ENCODE data around the gene PTRHD1. TPM values are rescaled to one million over a fixed set of nuclear protein-coding genes. Genes with fewer than 3 reads are reported as not detected.
A peak's percentile ranks its signal among the peaks of the same experiment; 100 is the strongest.
"Not testable (repeated sequence)": the region's sequence is repeated elsewhere in the genome, so short reads cannot be mapped to it uniquely, and the experiment has no call there.

PTRHD1 gene, protein sequence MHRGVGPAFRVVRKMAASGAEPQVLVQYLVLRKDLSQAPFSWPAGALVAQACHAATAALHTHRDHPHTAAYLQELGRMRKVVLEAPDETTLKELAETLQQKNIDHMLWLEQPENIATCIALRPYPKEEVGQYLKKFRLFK
- polyA plus RNA-seq (ENCODE audit: insufficient read length), result 43.2 TPM

DNA sequence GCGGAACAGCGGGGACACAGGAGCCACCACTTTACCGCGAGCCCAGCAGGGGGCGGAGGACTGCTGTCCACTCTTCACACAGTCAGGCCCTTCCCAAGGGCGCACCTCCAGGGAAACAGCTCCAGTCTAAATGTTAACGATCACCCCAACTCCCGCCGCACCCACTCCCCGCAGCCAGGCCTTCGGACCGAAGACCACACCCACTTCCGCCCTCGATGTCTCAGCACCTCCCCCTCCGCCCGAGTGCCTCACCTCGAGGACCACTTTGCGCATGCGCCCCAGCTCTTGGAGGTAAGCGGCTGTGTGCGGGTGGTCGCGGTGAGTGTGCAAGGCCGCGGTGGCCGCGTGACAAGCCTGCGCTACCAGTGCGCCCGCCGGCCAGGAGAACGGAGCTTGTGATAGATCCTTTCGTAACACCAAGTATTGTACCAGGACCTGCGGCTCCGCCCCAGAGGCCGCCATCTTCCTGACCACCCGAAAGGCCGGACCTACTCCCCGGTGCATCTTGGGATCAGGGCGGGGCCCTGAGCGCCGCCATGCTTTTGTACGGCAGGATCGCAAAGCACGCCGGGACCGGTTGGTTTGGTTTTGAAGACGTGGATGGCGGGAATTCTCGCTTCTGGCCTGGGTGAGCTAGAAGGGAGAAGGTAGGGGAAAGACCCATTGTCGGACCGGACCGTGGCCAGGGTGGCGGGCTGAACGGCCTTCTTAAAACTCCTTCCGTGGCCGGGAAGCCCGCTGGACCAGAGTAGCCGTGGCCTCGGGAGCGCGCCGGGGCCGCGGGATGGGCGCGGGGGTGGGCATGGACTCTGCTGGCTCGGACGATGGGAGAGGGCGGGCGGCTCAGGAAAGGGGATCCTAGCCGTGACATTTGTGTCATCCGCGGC, at the start of gene PTRHD1, which contains the start of gene CENPO:
Gene PTRHD1 (minus strand): TSS at position 518 of the 887 bp plus-strand sequence. CDS start 14 bp downstream, at position 504.
Gene CENPO (plus strand): TSS at position 552 of the 887 bp plus-strand sequence. CDS start 495 bp downstream, outside the sequence.
- peak; percentile 97 for DNase-seq

DNA sequence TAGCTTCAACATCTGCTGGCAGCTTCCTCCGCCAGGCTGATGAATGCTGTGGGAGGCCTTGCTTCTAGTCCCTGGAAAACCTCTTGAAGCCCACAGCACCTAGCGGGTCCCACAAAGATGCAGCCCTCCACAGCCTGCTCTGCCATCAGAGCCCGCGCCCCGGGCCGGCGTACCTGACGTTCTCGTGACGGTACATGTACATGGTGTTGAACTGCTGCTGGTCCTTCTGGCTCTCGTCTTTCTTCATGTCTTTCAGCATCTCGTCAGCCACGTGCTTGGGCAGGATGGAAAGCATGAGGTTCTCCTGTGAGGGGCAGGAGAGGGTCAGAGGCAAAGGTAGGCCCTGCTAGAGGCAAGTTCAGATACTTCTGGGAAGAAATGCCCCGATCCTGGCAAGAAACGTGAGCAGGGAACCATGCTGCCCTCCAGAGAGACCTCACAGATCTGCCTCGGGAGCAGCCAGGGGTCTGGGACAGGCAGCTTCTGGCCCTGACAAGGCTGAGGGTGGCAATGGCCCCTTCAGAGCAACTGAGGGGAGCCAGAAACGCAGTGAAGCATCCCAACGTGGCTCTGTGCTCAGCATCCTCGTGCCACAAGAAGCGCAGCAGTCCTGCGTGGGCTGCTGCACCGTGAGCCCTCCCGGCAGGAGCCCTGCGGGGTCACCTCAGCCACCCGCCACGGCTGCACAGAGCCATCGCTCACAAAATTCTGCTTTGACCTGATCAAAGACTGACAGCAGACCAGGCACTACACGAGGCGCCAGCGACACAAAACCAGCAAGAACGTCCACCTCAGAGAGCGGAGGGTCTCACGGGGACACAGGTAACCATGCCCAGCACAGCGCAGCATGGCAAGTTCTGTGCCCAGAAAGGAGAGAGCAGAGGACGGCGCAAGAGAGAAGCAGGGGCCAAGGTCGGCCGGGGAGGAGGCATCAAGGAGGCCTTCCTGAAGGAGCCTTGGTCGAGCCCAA, 49.2 kb upstream of the PTRHD1 start:
- no peak for DNase-seq

DNA sequence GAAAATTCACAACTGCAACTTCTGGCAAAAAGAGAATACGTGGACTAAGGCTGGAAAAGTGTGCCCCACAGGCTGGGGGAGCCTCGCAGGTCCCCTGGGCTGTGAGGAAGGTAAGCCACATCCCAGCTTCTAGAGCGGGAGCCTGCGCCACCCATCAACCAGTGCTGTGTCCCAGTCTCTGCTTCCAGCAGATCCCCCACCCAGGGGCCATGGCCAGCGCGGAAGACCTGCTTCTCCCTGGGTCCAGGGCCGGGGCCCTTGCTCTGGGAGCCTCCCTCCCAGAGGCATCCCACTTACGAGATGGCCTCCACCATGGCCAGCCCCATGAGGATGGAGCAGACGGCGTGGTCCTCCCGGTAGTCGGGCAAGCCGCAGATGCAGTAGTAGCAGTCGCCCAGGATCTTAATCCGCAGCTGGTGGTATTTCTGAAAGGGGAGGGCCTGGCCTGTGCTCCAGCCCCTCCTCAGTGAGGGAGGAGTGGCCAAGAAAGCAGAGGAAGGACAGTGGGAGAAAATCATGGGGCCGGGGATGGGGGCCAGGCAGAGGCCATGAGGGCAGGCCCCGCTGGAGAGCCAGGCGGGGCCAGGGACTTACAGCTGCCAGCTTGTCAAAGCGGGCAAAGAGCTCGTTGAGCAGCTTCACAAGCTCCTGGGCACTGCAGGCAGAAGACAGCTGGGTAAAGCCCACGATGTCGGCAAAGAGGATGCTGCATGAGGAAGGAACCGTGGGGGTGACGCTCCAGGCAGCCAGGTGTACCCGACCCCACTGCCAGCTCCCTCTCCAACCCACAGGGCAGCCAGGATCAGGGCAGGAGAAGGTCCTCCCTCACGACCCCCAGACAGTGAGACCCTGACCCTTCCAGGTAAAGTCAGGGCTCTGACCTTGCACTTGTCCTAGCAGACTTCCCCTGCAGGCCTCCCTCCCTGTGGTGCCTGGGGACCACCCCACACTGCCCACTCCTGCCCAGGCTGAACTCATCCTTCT, 48.1 kb upstream of the PTRHD1 start:
- DNase-seq, result no peak

DNA sequence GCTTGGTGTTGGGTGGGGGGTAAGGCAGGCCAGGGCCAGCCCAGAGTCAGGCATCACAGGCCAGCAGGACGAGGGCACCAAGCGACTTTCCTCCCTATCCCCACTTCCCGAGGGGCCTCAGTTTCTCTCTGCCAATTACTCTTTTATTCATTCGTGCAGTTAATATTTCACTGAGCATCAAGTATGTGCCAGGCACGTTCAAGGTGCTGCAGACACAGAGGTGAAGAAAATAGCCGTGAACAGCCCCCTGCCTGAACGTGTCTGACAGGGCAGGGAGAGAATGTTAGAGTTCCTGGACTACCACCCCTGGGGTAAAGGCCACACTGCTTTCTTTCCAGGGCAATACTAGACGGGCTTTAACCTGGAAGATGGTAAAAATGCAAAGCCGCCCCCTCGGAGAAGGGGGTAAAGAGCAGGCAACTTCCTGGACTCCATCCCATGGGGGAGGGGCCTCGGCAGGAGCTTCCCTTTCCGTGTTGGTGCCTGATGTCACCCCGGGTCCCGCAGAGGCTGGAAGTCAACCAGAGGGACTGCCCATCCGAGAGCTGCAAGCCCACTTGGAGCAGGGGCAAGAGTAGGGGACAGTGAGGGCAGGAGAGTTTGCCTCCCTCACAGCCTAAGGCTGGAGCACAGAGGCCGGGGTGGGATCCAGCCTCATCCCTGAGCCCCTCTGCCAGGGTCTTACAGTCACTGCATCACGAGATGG, 47.1 kb upstream of the PTRHD1 start:
- no peak for DNase-seq

DNA sequence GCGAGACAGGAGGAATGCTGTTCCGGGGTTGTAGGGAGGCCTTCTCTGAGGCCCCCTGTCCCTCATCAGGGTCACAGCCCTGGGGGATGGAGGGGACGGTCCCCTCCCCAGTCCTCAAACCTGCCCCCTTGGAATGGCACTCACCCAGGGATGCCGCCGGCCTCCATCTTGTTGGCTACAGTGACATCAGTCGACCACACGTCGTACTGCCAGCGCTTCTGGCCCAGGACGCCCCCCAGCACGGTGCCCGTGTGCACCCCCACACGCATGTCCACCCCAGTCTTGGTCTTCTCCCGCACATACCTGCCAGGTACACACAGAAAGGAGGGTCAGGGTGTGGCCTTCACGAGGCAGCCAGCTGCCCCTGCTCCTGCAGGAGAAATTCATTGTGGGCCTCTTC, 46.5 kb upstream of the PTRHD1 start:
- DNase-seq, result no peak

DNA sequence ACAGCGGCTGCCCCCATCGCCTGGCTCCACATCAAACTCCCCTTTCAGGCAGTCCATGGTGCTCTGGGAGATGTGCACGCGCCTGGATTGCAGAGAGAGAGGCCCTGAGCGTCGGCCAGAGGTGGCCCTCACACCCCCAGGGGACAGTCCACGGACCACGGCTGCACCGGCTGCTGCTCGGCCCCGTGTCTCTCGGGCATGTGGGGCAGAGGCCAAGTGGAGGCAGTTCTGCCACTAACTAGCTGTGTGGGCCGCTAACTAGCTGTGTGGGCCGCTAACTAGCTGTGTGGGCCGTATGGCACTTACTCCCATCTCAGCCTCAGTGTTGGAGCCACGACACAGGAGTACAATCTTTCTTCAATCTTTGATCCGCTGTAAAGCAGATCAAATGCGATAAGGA, 45.4 kb upstream of the PTRHD1 start:
- DNase-seq, result no peak

DNA sequence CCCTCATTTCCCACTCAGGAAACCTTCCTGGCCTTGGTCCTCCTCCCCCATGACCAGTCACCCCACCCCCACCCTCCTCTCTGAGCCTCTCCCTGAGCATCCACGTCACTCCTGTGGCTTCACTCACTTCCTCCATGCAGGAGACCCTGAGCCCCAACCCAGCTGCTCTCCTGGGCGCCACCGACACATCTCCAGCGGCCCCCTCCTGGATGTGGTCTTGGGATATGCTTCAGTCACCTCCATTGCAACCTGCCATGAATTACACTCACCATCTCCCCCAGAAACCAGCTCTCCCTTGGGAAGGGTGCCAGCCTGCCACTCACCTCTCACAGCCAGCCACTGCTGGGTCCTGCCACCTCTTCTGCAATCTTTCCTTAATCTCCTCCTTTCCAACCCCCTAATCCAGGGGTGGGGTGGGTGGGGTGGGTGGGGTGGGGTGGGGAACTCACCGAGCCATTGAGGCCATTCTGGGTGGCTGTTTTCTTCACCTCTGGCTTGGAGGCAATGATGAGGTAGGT, 44.9 kb upstream of the PTRHD1 start:
- DNase-seq, result no peak

DNA sequence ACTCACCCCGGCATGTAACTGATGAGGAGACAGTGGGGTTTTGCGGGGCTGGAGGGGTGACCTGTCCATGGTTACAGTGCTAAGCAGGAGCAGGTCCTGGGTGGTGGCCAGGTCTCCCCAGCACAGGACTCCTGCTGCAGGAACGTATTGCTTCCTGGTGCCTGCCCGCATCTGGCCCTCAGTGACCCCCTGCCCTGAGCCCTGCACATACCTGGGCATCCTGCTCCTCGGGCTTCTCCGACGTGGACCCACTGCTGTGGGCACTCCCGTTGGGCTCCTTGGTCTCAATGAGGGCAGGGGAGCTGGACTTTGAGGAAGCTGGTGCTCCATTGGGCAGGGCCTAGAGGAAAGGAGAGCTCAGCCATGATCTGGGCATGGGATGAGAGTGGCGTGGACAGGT, 43.5 kb upstream of the PTRHD1 start:
- DNase-seq, result no peak

DNA sequence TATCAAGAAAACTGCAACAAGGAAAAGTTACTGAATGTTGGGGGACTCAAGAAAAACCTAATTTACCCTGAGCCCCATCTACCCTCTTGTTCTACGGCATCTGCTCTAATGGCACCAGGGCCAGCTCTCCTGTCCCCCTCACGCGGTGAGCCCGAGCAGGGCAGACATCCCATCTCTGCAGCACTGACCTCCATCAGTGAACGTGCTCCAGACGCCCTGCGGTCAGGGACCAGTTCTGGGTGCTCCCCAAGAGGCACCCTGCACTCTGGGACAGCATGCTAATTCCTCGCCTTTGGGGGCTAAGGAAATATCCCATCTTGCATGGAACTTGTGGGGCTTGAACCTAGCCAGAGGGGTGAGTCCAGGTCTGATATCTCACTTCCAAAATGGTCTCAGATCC, 43.0 kb upstream of the PTRHD1 start:
- no peak for DNase-seq

DNA sequence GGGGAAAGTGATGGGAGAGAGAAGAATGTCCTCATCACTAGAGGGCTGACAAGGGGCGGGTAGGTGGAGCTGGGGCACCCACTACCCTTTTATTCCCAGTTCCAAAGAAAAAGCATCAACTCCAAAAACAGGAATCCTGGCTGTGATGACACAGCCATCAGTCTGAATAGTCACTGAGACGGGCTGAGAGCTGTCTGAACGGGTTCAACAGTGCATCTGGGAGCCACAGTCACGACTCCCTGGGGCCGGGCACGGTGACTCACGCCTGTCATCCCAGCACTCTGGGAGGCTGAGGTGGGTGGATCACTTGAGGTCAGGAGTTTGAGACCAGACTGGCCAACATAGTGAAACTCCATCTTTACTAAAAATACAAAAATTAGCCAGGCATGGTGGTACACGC, 42.2 kb upstream of the PTRHD1 start:
- not testable (repeated sequence) for DNase-seq

DNA sequence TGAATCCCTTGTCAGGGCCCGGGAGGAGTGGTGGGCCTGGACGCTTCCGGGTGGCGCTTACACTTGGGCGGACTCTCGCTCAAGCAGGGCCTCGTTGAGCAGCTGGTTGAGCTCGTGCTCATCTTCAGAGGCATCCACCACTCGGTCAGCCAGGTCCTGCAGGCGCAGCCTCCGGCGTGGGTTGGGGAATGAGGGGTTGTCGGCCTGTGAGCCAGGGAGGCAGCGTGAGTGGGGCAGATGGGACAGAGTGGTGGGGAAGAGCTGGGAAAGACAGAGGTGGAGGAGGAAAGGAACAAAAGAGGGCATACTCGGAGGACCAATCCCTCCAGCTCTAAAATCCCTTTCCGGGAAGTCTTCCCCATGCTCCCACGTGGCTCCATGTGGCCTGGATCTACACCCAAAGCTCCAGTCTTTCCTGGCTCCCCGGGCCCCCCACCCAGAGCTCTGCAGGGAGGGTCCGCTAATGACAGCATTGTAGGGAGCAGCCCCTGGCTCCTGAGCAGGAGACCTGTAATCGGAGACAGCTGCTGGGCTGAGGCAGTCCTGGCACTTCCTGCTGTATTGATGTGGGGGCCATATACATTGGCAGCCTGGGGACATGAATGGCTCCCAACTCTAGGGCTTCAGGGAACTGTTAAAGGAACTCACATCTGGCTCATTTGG, 41.7 kb upstream of the PTRHD1 start:
- DNase-seq, result no peak

DNA sequence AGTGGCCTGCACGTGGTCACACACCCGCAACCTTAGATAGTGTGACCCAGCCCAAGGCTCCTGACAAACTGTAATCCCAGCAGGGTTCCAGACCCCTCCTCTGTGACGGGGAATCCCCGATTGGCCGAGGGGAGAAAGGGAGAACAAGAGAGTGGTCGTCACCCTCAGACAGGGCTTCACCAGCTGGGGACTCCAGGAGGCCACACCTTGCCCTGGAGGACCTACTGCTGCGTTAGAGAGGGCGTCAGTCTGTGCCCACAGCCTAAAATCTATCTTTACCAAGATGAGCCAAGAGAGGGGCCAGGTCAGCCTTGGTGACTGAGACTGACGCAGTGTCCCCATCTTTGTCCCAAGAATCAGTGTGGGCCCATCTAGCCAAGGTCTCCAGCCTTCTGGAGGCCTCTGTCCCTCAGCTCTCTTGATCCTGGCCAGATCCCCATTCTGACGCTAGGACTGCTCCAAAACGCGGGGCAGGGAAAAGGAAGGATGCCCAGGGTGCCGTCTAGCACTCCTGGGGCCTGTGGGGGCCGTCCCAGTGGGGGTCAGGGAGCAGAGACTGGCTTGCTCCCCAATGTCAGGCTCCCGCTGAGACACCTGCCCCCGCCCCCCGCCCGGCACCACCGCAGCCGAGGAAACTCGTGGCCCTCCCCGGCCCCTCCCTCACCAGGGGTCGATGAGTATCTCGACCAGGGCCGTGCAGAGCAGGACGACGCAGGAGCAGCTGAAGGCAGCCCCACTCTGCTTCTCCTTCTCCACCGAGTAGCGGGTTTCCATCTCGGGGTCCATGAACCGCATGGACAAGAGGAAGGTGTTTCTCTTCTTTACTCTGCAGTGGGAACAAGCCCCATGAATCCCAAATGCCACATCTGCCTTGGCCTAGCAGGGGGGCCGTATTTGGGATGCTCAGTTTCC, 40.9 kb upstream of the PTRHD1 start:
- no peak for DNase-seq

DNA sequence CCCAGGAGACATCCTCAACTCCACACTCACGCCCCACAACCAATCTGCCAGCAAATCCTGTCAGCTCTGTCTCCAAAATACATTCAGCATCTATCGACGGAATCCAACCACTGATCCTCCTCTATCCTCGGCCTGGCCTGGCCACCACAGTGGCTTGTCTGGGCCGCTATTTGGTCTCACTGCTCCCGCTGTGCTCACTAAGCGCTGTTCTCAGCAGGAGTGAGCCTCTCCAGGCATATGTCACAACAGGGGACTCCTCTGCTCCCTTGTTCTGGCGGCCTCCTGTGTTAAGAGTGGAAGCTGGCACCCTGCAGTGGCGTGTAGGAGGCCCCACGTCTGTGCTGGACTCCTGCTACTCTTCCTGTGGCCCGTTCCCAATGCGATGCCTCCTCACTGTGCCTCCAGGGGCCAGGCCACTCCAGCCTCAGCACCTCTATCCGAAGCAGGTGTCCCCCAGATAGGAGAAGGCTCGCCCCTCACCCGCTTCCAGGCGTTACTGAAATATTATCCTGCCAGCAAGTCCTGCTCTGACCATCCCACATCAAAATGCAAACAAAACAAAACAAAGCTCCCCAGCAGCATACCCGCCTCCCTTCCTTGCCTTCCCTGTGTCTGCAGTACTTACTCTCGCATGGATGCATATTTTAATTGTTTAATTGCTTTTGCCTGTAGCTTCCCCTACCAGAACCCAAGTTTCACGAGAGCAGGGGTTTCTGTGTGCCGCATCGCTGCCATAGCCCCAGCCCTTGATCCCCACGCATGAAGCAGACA, 39.9 kb upstream of the PTRHD1 start:
- no peak for DNase-seq

DNA sequence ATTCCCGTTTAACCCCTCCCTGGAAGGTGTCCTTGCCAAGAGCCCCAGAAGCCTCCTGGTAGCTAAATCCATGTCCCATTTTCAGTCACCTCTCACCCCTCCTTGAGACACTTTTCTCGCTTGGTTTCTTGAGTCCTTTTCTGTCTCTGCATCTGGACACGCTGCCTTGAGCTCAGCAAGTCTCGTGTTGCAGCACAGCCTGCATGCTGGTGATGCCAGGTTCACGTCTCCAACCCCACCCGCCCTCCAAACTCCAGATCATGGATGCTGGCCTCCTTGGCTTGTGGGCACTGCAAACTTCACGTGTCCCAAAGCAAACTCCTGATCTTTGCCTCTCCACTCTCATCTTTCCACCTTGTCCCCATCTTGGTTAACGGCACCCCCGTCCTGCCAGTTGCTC, 39.3 kb upstream of the PTRHD1 start:
- DNase-seq, result no peak

DNA sequence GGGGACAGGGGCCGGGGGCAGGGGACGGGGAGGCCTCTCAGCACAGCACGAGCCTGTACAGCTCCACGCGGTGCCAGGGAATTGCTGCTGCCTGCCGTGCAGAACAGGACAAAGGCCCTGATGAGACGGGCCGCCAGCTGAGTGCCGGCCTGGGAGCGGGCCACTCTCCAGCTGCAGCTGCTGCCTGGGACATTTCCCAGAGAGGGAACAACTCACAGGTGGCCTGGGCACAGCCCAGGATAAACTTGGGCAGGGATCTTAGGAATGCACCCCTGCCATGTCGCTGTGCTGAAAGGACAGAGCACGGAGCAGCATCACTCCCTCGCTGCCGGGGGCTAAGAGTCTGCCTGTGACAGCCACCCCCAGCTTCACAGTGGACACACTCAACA, 38.9 kb upstream of the PTRHD1 start:
- peak; percentile 38 for DNase-seq

DNA sequence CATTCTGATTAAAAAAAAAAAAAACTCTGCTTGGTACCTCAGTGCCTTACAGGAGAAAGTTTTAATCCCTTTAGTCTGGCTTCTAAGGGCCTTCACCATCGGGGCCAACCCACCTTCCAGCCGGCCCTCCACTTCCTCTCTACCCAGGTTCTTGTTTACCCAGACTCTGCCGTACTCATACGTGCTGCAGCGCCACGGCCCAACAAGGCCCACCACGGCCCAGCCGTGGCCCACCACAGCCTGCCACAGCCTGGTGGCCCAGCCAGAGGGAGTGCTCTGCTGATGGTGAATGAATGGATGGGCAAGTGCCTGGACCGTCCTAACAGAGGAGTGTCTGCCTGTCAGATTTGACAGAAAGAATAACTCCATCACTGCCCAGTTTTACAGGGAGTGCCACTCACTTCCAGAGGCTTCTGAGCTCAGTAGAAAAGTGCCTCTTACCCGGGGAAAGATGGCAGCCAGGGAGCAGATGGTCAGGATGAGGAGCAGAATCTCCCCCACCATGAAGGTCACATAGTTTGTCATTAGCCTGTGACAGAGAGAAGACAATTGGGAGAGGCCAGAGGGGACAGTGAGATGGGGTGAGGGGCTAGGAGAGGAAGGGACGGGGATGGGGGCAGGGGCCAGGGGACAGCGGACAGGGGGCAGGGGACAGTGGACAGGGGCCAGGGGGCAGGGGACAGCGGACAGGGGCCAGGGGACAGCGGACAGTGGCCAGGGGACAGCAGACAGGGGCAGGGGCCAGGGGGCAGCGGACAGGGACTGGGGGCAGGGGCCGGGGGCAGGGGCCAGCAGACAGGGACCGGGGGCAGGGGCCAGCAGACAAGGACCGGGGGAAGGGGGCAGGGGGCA, 38.3 kb upstream of the PTRHD1 start:
- no peak for DNase-seq

DNA sequence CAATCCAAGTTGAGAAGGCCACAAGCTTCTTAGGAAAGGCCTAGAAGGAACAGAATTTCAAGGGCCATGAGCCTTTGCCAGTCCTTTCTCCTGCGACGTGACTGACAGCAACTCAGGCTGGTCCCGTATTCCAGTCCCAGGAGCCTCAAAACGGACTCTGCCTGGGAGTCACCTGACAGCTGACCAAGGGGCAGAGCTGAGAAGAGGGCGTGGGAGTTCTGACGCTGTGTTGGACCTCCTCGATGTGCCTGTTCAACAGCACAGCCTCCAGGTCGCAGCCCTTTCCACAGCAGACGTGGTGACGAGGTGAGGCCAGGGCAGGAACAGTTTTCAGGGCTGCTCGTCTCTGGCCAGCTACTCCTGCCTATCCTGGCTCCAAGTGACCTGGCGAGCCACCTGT, 37.6 kb upstream of the PTRHD1 start:
- no peak for DNase-seq
